ENCODE data around the gene KLHL25. TPM values are rescaled to one million over a fixed set of nuclear protein-coding genes. Genes with fewer than 3 reads are reported as not detected.

The KLHL25 gene
- polyA plus RNA-seq, 1 donor from 2014 or later: 38.9 TPM

GRCh38 chr15:85782064-85782463, 12.7 kb downstream of the KLHL25 start:
- Histone ChIP-seq H4K20me1 (ENCODE audit: insufficient read depth) (peaks cover 4% of the 10 kb centered on the region), H3K79me2 (replicated peaks; ENCODE audit: insufficient read depth, low read length) (peaks cover 75% of the 10 kb centered on the region), H2AFZ (ENCODE audit: low read depth, low read length) (no peak overlapping the region), H3K9me3 (ENCODE audit: low read length) (no peaks in the 10 kb centered on the region), H3K9ac (ENCODE audit: low read length) (no peak overlapping the region), H3K36me3 (ENCODE audit: insufficient read depth, low read length) (no peaks in the 10 kb centered on the region), H3K27me3 (ENCODE audit: insufficient read depth, low read depth, low read length) (no peaks in the 10 kb centered on the region), H3K9me2 (ENCODE audit: insufficient read depth, low read length) (no peaks in the 10 kb centered on the region), H3K4me3 (ENCODE audit: low read length) (no peak overlapping the region), H3K27ac (ENCODE audit: low read length) (no peak overlapping the region), H3K4me2 (ENCODE audit: low read length) (no peak overlapping the region), H3F3A (ENCODE audit: insufficient read depth, low read length, poor library complexity, severe bottlenecking) (no peaks in the 10 kb centered on the region)
- TF ChIP-seq MXI1 (conservative IDR thresholded peaks at IDR 0.05; ENCODE audit: poor library complexity, severe bottlenecking) (no peak), RAD21 (conservative IDR thresholded peaks at IDR 0.05) (no peak), SMC3 (conservative IDR thresholded peaks at IDR 0.05; ENCODE audit: poor library complexity) (no peak), TAF1 (IDR thresholded peaks at IDR 0.05; ENCODE audit: low read depth) (no peak), REST (IDR thresholded peaks at IDR 0.05; ENCODE audit: borderline replicate concordance) (no peak), EP300 (conservative IDR thresholded peaks at IDR 0.05; ENCODE audit: poor library complexity, severe bottlenecking) (no peak), POLR2AphosphoS5 (IDR thresholded peaks at IDR 0.05) (no peak), EZH2 (IDR thresholded peaks at IDR 0.05; ENCODE audit: borderline replicate concordance, insufficient read depth, low read length, poor library complexity, severe bottlenecking) (no peak)
- TF ChIP-seq, protein P1, sequence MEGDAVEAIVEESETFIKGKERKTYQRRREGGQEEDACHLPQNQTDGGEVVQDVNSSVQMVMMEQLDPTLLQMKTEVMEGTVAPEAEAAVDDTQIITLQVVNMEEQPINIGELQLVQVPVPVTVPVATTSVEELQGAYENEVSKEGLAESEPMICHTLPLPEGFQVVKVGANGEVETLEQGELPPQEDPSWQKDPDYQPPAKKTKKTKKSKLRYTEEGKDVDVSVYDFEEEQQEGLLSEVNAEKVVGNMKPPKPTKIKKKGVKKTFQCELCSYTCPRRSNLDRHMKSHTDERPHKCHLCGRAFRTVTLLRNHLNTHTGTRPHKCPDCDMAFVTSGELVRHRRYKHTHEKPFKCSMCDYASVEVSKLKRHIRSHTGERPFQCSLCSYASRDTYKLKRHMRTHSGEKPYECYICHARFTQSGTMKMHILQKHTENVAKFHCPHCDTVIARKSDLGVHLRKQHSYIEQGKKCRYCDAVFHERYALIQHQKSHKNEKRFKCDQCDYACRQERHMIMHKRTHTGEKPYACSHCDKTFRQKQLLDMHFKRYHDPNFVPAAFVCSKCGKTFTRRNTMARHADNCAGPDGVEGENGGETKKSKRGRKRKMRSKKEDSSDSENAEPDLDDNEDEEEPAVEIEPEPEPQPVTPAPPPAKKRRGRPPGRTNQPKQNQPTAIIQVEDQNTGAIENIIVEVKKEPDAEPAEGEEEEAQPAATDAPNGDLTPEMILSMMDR (IDR thresholded peaks at IDR 0.05; ENCODE audit: poor library complexity, severe bottlenecking): no peak

GRCh38 chr15:85781099-85781498, 13.6 kb downstream of the KLHL25 start:
- H4K20me1 ChIP-seq (ENCODE audit: insufficient read depth): peaks cover 4% of the 10 kb centered on the region
- H3F3A ChIP-seq (ENCODE audit: insufficient read depth, low read length, poor library complexity, severe bottlenecking): no peaks in the 10 kb centered on the region
- H2AFZ ChIP-seq (ENCODE audit: low read depth, low read length): no peak overlapping the region
- no peak overlapping the region for H3K27ac ChIP-seq (ENCODE audit: low read length)
- no peak overlapping the region for H3K4me2 ChIP-seq (ENCODE audit: low read length)
- peaks cover 69% of the 10 kb centered on the region for H3K79me2 ChIP-seq (replicated peaks; ENCODE audit: insufficient read depth, low read length)
- no peaks in the 10 kb centered on the region for H3K27me3 ChIP-seq (ENCODE audit: insufficient read depth, low read depth, low read length)
- H3K4me3 ChIP-seq (ENCODE audit: low read length): no peak overlapping the region
- H3K9me2 ChIP-seq (ENCODE audit: insufficient read depth, low read length): no peaks in the 10 kb centered on the region
- no peak overlapping the region for H3K9ac ChIP-seq (ENCODE audit: low read length)
- no peak for TF ChIP-seq POLR2AphosphoS5 (IDR thresholded peaks at IDR 0.05)
- TF ChIP-seq EP300 (conservative IDR thresholded peaks at IDR 0.05; ENCODE audit: poor library complexity, severe bottlenecking): no peak
- TF ChIP-seq SMC3 (conservative IDR thresholded peaks at IDR 0.05; ENCODE audit: poor library complexity): no peak
- TF ChIP-seq, protein P1 (IDR thresholded peaks at IDR 0.05; ENCODE audit: poor library complexity, severe bottlenecking): no peak
- H3K9me3 ChIP-seq (ENCODE audit: low read length): no peaks in the 10 kb centered on the region
- H3K36me3 ChIP-seq (ENCODE audit: insufficient read depth, low read length): no peaks in the 10 kb centered on the region

Data from neural cell (in vitro differentiated cells).